ENCODE measurements around the gene DCBLD1. TPM values are rescaled to one million over a fixed set of nuclear protein-coding genes. Genes with fewer than 3 reads are reported as not detected.

DCBLD1 gene
- total RNA-seq, 1 experiment from 2014 or later: 19.5 TPM

- POLR2A ChIA-PET: no interaction called here
- no peaks in the 10 kb centered on the region for H3K4me1 ChIP-seq (ENCODE audit: control insufficient read depth in 1 of 2, insufficient read depth in 2 of 2, low read length in 2 of 2)
Measured at GRCh38 chr6:117564681-117565080, 82.2 kb downstream of the DCBLD1 start.

More at GRCh38 chr6:117564681-117565080, 82.2 kb downstream of the DCBLD1 start:
- BruUV-seq (replicated peaks): no TSS peak
- no peaks in the 10 kb centered on the region for H3K9me2 ChIP-seq (ENCODE audit: insufficient read depth)
- no peaks in the 10 kb centered on the region for H4K20me1 ChIP-seq (ENCODE audit: insufficient read depth)
- no peak overlapping the region for H2AFZ ChIP-seq (ENCODE audit: low read depth, low read length, poor library complexity, severe bottlenecking)
- H3K4me2 ChIP-seq (ENCODE audit: low read length): no peak overlapping the region
- ATAC-seq (no peak), DNase-seq (ENCODE audit: low read depth, low spot score) (no peak)
- TF ChIP-seq ZNF274 (IDR thresholded peaks at IDR 0.05; ENCODE audit: low read depth, low read length) (no peak), ATF3 (IDR thresholded peaks at IDR 0.05) (no peak), EGR1 (IDR thresholded peaks at IDR 0.05; ENCODE audit: low read depth) (no peak), ZBTB33 (IDR thresholded peaks at IDR 0.05; ENCODE audit: extremely low read depth, insufficient replicate concordance, low read length) (no peak), REST (IDR thresholded peaks at IDR 0.05; ENCODE audit: low read depth) (no peak), CEBPB (IDR thresholded peaks at IDR 0.05; ENCODE audit: low read depth) (no peak), RAD21 (IDR thresholded peaks at IDR 0.05; ENCODE audit: low read depth) (no peak), SIN3A (IDR thresholded peaks at IDR 0.05; ENCODE audit: low read depth) (no peak), ZFX (IDR thresholded peaks at IDR 0.05) (no peak)
- H3K27ac ChIP-seq (ENCODE audit: low read depth, low read length): no peak overlapping the region
- ChIA-PET CTCF (no interaction called here), RAD21 (ENCODE audit: low non-redundant PET in 1 of 2, low total read pairs in 2 of 2, uncharacterized antibody in 2 of 2, unreplicated experiment in 2 of 2) (no interaction called here)
- H3K36me3 ChIP-seq (ENCODE audit: control insufficient read depth in 1 of 2, insufficient read depth in 2 of 2, low read length in 2 of 2): peaks cover 26 to 35% of the 10 kb centered on the region in 2 experiments; a peak in 3 of 4 replicates
- intact Hi-C loops (cut with micrococcal nuclease): no loop called here
- no peak overlapping the region for H3K4me3 ChIP-seq (replicated peaks in 1 of 2; ENCODE audit: low read depth in 1 of 2, low read length in 2 of 2)
- H3K27me3 ChIP-seq (ENCODE audit: insufficient read depth, low read length): no peaks in the 10 kb centered on the region
- no peaks in the 10 kb centered on the region for H3K9me3 ChIP-seq (ENCODE audit: control insufficient read depth in 1 of 2, insufficient read depth in 1 of 2, low read depth in 1 of 2, low read length in 2 of 2)
- no peak overlapping the region for H3K9ac ChIP-seq (ENCODE audit: low read length)
- no peaks in the 10 kb centered on the region for H3K79me2 ChIP-seq (ENCODE audit: insufficient read depth, low read length)
